Measurements from ENCODE around the gene PIK3R3.
"Not testable (repeated sequence)": the region's sequence is repeated elsewhere in the genome, so short reads cannot be mapped to it uniquely, and the experiment has no call there.

The PIK3R3 gene

DNA sequence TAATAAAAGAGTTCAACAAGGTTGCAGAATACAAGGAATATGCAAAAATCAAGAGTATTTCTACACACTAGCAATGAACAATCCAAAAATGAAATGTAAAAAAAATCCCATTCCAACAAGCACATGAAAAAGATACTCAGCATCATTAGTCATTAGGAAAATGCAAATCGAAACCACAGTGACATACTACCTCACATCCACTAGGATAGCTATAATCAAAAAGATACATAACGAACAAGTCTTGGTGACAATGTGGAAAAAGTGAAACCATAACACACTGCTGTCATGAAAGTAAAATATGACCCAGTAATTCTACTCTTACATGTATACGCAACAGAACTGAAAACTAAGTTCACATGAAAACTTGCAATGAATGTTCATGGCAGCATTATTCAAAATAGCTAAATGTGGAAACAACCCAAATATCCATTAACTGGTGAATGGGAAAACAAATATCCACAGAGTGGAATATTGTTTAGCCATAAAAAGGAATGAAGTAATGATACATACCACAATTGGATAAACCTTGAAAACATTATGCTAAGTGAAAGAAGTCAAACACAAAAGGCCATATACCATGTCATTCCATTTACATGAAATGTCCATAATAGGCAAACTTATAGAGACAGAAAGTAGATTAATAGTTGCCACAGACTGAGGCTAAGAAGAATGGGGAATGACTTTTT lies 34.3 kb downstream of the PIK3R3 start:
- 99% methylated on average over 3 of the region's 3 CpGs for WGBS
- no peak overlapping the region for H3K9ac ChIP-seq (ENCODE audit: low read depth, low read length)
- H3K27ac ChIP-seq (ENCODE audit: low read depth, low read length), result no peak overlapping the region
- H3K36me3 ChIP-seq (ENCODE audit: insufficient read depth, low read length), result peaks cover 5% of the 10 kb centered on the region; the same call in 1 of the 2 replicates
- peaks cover 3% of the 10 kb centered on the region; the same call in 1 of the 2 replicates for H3K9me3 ChIP-seq (ENCODE audit: insufficient read depth, low read depth, low read length)
- H3K27me3 ChIP-seq (ENCODE audit: insufficient read depth, low read length), result no peaks in the 10 kb centered on the region
- no peaks in the 10 kb centered on the region for H3K4me1 ChIP-seq (ENCODE audit: insufficient read depth, low read length)
- H3K4me3 ChIP-seq (ENCODE audit: low read length), result no peak overlapping the region

- no peaks in the 10 kb centered on the region for H3K27me3 ChIP-seq (ENCODE audit: insufficient read depth, low read length)
- WGBS, result 98% methylated on average over 1 of the region's 1 CpG
- no peak overlapping the region for H3K27ac ChIP-seq (ENCODE audit: low read depth, low read length)
- no peaks in the 10 kb centered on the region for H3K4me1 ChIP-seq (ENCODE audit: insufficient read depth, low read length)
- peaks cover 3% of the 10 kb centered on the region; the same call in 1 of the 2 replicates for H3K9me3 ChIP-seq (ENCODE audit: insufficient read depth, low read depth, low read length)
- H3K9ac ChIP-seq (ENCODE audit: low read depth, low read length), result no peak overlapping the region
- H3K4me3 ChIP-seq (ENCODE audit: low read length), result no peak overlapping the region
- peaks cover 5% of the 10 kb centered on the region; the same call in 1 of the 2 replicates for H3K36me3 ChIP-seq (ENCODE audit: insufficient read depth, low read length)
Observed at GRCh38 chr1:46097149-46097472, 35.3 kb downstream of the PIK3R3 start.

GRCh38 chr1:46096269-46097148 lies 35.9 kb downstream of the PIK3R3 start:
- H3K4me3 ChIP-seq (ENCODE audit: low read length), result no peak overlapping the region
- 94% methylated on average over 10 of the region's 10 CpGs for WGBS
- peaks cover 5% of the 10 kb centered on the region; the same call in 1 of the 2 replicates for H3K36me3 ChIP-seq (ENCODE audit: insufficient read depth, low read length)

DNA sequence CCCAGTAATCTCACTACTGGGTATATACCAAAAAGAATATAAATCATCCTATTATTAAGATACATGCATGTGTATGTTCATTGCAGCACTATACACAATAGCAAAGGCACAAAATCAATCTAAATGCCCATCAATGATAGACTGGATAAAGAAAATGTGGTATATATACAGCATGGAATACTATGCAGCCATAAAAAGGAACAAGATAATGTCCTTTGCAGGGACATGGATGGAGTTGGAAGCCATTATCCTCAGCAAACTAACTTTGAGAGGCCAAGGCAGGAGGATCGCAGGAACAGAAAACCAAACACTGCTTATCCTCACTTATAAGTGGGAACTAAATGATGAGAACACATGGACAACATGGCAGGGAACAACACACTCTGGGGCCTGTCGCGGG lies 37.3 kb downstream of the PIK3R3 start:
- 95% methylated on average over 2 of the region's 3 CpGs for WGBS

More at GRCh38 chr1:46096269-46097148, 35.9 kb downstream of the PIK3R3 start:
- Histone ChIP-seq H3K27ac (ENCODE audit: low read depth, low read length) (no peak overlapping the region), H3K9ac (ENCODE audit: low read depth, low read length) (no peak overlapping the region), H3K4me1 (ENCODE audit: insufficient read depth, low read length) (no peaks in the 10 kb centered on the region), H3K27me3 (ENCODE audit: insufficient read depth, low read length) (no peaks in the 10 kb centered on the region), H3K9me3 (ENCODE audit: insufficient read depth, low read depth, low read length) (peaks cover 3% of the 10 kb centered on the region; the same call in 1 of the 2 replicates)

DNA sequence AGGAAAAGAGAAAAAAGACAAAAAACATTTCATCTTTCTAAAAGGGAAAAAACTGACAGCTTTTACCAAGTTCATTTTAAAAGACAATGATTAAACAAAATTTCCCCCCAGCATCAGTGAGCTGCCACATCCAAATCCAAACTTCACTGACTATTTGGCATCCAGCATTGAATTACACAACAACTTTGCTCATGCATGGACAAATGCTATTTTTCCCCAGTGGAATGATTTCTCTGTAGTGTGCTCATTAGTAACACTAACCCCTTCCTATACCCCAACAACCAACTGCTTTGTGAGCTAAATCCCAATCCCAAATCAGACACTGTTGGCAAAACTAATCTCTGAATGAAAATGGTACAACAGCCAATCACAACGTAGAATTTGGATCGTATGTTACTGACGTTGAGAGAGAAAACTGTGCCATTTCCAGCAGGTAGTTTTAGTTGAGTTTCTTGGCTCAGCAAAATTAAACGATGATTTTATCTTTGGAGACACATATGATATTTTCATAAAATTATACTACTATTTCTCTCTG lies 37.9 kb downstream of the PIK3R3 start:
- Histone ChIP-seq H3K27me3 (ENCODE audit: insufficient read depth, low read length) (no peaks in the 10 kb centered on the region), H3K4me3 (ENCODE audit: low read length) (no peak overlapping the region), H3K27ac (ENCODE audit: low read depth, low read length) (no peak overlapping the region), H3K9me3 (ENCODE audit: insufficient read depth, low read depth, low read length) (peaks cover 3% of the 10 kb centered on the region; the same call in 1 of the 2 replicates), H3K9ac (ENCODE audit: low read depth, low read length) (no peak overlapping the region), H3K4me1 (ENCODE audit: insufficient read depth, low read length) (no peaks in the 10 kb centered on the region), H3K36me3 (ENCODE audit: insufficient read depth, low read length) (peaks cover 1% of the 10 kb centered on the region; the same call in 1 of the 2 replicates)
- WGBS, result 94% methylated on average over 3 of the region's 4 CpGs

More for the DNA sequence above, 37.3 kb downstream of the PIK3R3 start:
- not testable (repeated sequence) for H3K27ac ChIP-seq (ENCODE audit: low read depth, low read length); H3K4me3 ChIP-seq (ENCODE audit: low read length); H3K36me3 ChIP-seq (ENCODE audit: insufficient read depth, low read length); H3K9me3 ChIP-seq (ENCODE audit: insufficient read depth, low read depth, low read length); H3K9ac ChIP-seq (ENCODE audit: low read depth, low read length); H3K4me1 ChIP-seq (ENCODE audit: insufficient read depth, low read length); H3K27me3 ChIP-seq (ENCODE audit: insufficient read depth, low read length)

DNA sequence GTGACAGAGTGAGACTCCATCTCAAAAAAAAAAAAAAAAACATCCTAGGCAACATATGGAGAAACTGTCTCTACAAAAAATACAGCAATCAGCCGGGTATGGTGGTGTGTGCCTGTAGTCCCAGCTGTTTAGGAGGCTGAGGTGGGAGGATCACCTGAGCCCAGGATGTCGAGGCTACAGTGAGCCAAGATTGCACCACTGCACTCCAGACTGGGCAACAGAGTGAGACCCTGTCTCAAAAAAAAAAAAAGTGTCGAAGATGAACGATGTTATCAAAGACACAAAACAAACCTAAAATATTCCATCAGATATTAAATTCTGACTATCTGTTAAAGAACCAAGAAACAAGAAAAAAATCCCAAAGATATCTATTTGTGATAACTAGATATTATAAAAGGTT lies 38.6 kb downstream of the PIK3R3 start:
- not testable (repeated sequence) for H3K4me1 ChIP-seq (ENCODE audit: insufficient read depth, low read length); H3K36me3 ChIP-seq (ENCODE audit: insufficient read depth, low read length); H3K4me3 ChIP-seq (ENCODE audit: low read length); H3K27ac ChIP-seq (ENCODE audit: low read depth, low read length); H3K9me3 ChIP-seq (ENCODE audit: insufficient read depth, low read depth, low read length); H3K27me3 ChIP-seq (ENCODE audit: insufficient read depth, low read length); H3K9ac ChIP-seq (ENCODE audit: low read depth, low read length)
- 94% methylated on average over 4 of the region's 4 CpGs for WGBS

DNA sequence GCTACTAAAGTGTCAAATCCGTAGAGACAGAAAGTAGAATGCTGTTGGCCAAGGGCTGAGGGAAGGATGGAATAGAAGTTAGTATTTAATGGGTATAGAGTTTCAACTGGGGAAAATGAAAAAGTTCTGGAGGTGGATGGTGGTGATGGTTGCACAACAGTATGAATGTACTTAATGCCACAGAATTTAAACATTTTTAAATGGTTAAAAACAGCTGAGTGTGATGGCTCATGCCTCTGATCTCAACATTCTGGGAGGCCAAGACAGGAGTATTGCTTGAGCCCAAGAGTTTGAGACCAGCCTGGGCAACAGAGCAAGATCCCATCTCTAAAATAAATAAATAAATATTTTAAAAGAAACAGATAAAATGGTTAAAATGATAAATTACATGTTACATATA lies 44.5 kb downstream of the PIK3R3 start:
- no peaks in the 10 kb centered on the region for H3K9me3 ChIP-seq (ENCODE audit: insufficient read depth, low read depth, low read length)
- H3K27me3 ChIP-seq (ENCODE audit: insufficient read depth, low read length), result no peaks in the 10 kb centered on the region
- no peak overlapping the region for H3K27ac ChIP-seq (ENCODE audit: low read depth, low read length)
- no peaks in the 10 kb centered on the region for H3K4me1 ChIP-seq (ENCODE audit: insufficient read depth, low read length)
- H3K4me3 ChIP-seq (ENCODE audit: low read length), result no peak overlapping the region
- H3K36me3 ChIP-seq (ENCODE audit: insufficient read depth, low read length), result no peaks in the 10 kb centered on the region
- H3K9ac ChIP-seq (ENCODE audit: low read depth, low read length), result no peak overlapping the region
- 88% methylated on average over 1 of the region's 1 CpG for WGBS

GRCh38 chr1:46086576-46086975 lies 45.9 kb downstream of the PIK3R3 start:
- 95% methylated on average over 5 of the region's 5 CpGs for WGBS
- H3K4me3 ChIP-seq (ENCODE audit: low read length), result no peak overlapping the region
- no peaks in the 10 kb centered on the region for H3K36me3 ChIP-seq (ENCODE audit: insufficient read depth, low read length)
- H3K9ac ChIP-seq (ENCODE audit: low read depth, low read length), result no peak overlapping the region
- no peaks in the 10 kb centered on the region for H3K4me1 ChIP-seq (ENCODE audit: insufficient read depth, low read length)
- H3K9me3 ChIP-seq (ENCODE audit: insufficient read depth, low read depth, low read length), result no peaks in the 10 kb centered on the region
- H3K27ac ChIP-seq (ENCODE audit: low read depth, low read length), result no peak overlapping the region
- no peaks in the 10 kb centered on the region for H3K27me3 ChIP-seq (ENCODE audit: insufficient read depth, low read length)

DNA sequence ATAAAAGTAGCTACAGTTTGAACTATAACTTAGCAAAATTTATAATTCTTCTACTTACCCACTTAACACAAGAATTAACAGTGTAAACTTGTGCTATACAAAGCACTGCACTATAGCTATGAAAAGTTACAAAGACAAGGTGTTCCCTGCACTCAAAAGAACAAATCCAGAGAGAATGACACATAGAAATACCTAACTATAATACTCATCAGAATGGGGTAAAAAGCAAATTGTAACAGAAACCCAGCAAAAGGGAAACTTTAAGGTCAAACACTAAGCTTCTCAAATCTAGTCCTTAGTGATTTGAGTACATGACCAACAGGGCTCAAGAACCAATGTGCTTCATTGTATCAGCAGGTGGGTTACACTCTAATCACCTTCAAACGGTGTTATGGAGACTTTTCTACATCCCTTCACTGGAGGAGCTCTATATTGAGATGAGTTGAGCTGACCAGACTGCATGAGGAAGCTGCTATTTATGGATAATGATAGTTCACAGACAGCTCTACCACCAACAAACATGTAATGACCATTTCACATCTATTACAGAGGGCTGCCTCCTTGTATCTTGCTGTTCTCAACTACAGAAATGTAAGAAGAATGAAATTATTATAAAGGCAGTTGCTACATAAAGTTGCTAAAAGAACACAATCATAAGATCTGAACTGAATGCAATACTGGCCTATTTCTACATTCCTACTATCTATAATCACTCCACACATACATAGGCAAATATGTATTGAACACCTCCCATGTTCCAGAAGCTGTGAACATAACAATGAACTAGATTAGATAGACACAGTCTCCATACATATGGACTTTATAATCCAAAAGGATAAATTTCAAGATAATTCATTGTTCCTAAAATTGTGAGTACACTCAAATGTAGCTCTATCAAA lies 47.6 kb downstream of the PIK3R3 start:
- H3K36me3 ChIP-seq (ENCODE audit: insufficient read depth, low read length), result no peaks in the 10 kb centered on the region
- H3K9ac ChIP-seq (ENCODE audit: low read depth, low read length), result no peak overlapping the region
- no peaks in the 10 kb centered on the region for H3K27me3 ChIP-seq (ENCODE audit: insufficient read depth, low read length)
- H3K4me1 ChIP-seq (ENCODE audit: insufficient read depth, low read length), result no peaks in the 10 kb centered on the region
- H3K9me3 ChIP-seq (ENCODE audit: insufficient read depth, low read depth, low read length), result no peaks in the 10 kb centered on the region
- H3K27ac ChIP-seq (ENCODE audit: low read depth, low read length), result no peak overlapping the region
- WGBS, result no CpG with 5 or more reads among the region's 1 CpG
- no peak overlapping the region for H3K4me3 ChIP-seq (ENCODE audit: low read length)

GRCh38 chr1:46083579-46083978 lies 48.9 kb downstream of the PIK3R3 start:
- no peaks in the 10 kb centered on the region for H3K36me3 ChIP-seq (ENCODE audit: insufficient read depth, low read length)
- H3K9ac ChIP-seq (ENCODE audit: low read depth, low read length), result no peak overlapping the region
- H3K27me3 ChIP-seq (ENCODE audit: insufficient read depth, low read length), result no peaks in the 10 kb centered on the region
- no peak overlapping the region for H3K27ac ChIP-seq (ENCODE audit: low read depth, low read length)
- no peak overlapping the region for H3K4me3 ChIP-seq (ENCODE audit: low read length)
- H3K4me1 ChIP-seq (ENCODE audit: insufficient read depth, low read length), result no peaks in the 10 kb centered on the region
- no peaks in the 10 kb centered on the region for H3K9me3 ChIP-seq (ENCODE audit: insufficient read depth, low read depth, low read length)
